ENCODE results near the gene PITX3.

DNA sequence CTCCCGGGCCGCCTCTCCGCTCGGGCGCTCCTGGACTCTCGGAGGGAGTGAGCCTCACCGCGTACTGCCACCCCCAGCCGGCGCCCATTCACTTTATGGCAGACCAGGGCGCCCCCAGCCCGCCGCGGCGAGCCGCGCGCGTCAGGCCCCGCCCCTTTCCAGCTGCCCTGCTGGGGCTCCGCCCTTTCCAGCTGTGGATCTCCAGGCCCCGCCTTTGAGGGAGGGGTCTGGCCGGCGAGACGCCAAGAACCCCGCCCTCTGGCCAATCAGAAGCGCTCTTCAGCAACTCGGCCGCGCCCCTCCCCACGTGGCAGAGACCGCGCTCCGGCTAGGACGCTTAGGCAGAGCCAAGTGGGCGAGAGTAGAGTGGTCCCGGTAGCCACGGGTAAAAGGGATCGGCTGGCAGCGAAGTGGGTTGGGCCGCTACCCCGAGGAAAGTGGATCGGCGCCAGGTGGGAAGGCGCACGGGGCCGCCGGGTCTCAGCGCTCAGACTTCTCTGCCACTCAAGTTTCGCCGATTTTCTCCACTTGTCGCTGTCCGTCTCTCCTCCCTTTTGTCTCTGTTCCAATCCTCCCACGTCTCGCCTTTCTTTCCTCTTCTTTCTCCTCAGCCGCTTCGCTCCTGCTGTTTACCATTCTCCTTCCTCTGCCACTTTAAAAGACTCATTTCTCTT is at the start of gene PITX3:
- no peak for TF ChIP-seq EZH2 (IDR thresholded peaks at IDR 0.05; ENCODE audit: borderline replicate concordance, low read depth, low read length, severe bottlenecking)
- no peak for TF ChIP-seq POLR2A (IDR thresholded peaks at IDR 0.05; ENCODE audit: low read depth, low read length)
- TF ChIP-seq, protein P1, sequence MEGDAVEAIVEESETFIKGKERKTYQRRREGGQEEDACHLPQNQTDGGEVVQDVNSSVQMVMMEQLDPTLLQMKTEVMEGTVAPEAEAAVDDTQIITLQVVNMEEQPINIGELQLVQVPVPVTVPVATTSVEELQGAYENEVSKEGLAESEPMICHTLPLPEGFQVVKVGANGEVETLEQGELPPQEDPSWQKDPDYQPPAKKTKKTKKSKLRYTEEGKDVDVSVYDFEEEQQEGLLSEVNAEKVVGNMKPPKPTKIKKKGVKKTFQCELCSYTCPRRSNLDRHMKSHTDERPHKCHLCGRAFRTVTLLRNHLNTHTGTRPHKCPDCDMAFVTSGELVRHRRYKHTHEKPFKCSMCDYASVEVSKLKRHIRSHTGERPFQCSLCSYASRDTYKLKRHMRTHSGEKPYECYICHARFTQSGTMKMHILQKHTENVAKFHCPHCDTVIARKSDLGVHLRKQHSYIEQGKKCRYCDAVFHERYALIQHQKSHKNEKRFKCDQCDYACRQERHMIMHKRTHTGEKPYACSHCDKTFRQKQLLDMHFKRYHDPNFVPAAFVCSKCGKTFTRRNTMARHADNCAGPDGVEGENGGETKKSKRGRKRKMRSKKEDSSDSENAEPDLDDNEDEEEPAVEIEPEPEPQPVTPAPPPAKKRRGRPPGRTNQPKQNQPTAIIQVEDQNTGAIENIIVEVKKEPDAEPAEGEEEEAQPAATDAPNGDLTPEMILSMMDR (IDR thresholded peaks at IDR 0.05; ENCODE audit: extremely low read depth in 1 of 2, insufficient read depth in 1 of 2, low read depth in 1 of 2, low read length in 2 of 2), result no peak
- no peak for TF ChIP-seq POLR2AphosphoS5 (IDR thresholded peaks at IDR 0.05; ENCODE audit: insufficient read depth, low read depth, low read length)
- TF ChIP-seq FOS (IDR thresholded peaks at IDR 0.05; ENCODE audit: borderline replicate concordance, insufficient read depth, low read length), result no peak
- TF ChIP-seq, protein P2, sequence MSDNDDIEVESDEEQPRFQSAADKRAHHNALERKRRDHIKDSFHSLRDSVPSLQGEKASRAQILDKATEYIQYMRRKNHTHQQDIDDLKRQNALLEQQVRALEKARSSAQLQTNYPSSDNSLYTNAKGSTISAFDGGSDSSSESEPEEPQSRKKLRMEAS (IDR thresholded peaks at IDR 0.05; ENCODE audit: insufficient read depth, insufficient read length), result peak; percentile 75
- no peak for TF ChIP-seq GATA2 (IDR thresholded peaks at IDR 0.05; ENCODE audit: insufficient read depth, insufficient read length, low read depth, low read length)
